ENCODE measurements around the gene DYNLT1.
"Not testable (repeated sequence)": the region's sequence is repeated elsewhere in the genome, so short reads cannot be mapped to it uniquely, and the experiment has no call there.

Gene DYNLT1

GRCh38 chr6:158677906-158678578 is 33.5 kb upstream of the DYNLT1 start:
- DNase-seq (ENCODE audit: low spot score) (no peak), ATAC-seq (ENCODE audit: low read depth) (no peak)
- Histone ChIP-seq H3K36me3 (ENCODE audit: low read depth) (no peaks in the 10 kb centered on the region), H3K4me1 (ENCODE audit: insufficient read depth, poor library complexity, severe bottlenecking) (no peaks in the 10 kb centered on the region), H3K4me3 (ENCODE audit: severe bottlenecking) (no peak overlapping the region), H3K9me3 (ENCODE audit: severe bottlenecking) (no peaks in the 10 kb centered on the region), H3K27me3 (ENCODE audit: insufficient read depth, poor library complexity, severe bottlenecking) (no peaks in the 10 kb centered on the region), H3K27ac (ENCODE audit: poor library complexity, severe bottlenecking) (no peak overlapping the region)
- no peak for TF ChIP-seq CTCF (IDR thresholded peaks at IDR 0.05; ENCODE audit: poor library complexity, severe bottlenecking)

GRCh38 chr6:158677094-158677493 is 32.6 kb upstream of the DYNLT1 start:
- H3K4me3 ChIP-seq (ENCODE audit: severe bottlenecking); ATAC-seq (ENCODE audit: low read depth); H3K36me3 ChIP-seq (ENCODE audit: low read depth); H3K9me3 ChIP-seq (ENCODE audit: severe bottlenecking); H3K27me3 ChIP-seq (ENCODE audit: insufficient read depth, poor library complexity, severe bottlenecking); H3K4me1 ChIP-seq (ENCODE audit: insufficient read depth, poor library complexity, severe bottlenecking); H3K27ac ChIP-seq (ENCODE audit: poor library complexity, severe bottlenecking); DNase-seq (ENCODE audit: low spot score): not testable (repeated sequence)

- Histone ChIP-seq H3K9me3 (ENCODE audit: severe bottlenecking) (no peaks in the 10 kb centered on the region), H3K27me3 (ENCODE audit: insufficient read depth, poor library complexity, severe bottlenecking) (no peaks in the 10 kb centered on the region), H3K27ac (ENCODE audit: poor library complexity, severe bottlenecking) (no peak overlapping the region), H3K4me3 (ENCODE audit: severe bottlenecking) (no peak overlapping the region), H3K36me3 (ENCODE audit: low read depth) (no peaks in the 10 kb centered on the region), H3K4me1 (ENCODE audit: insufficient read depth, poor library complexity, severe bottlenecking) (peaks cover 4% of the 10 kb centered on the region)
- ATAC-seq (ENCODE audit: low read depth): no peak
- DNase-seq (ENCODE audit: low spot score): no peak
- TF ChIP-seq CTCF (IDR thresholded peaks at IDR 0.05; ENCODE audit: poor library complexity, severe bottlenecking): no peak
Measured at GRCh38 chr6:158674342-158675131, 30.0 kb upstream of the DYNLT1 start.

GRCh38 chr6:158672726-158673125 is 28.2 kb upstream of the DYNLT1 start:
- Histone ChIP-seq H3K4me3 (ENCODE audit: severe bottlenecking) (no peak overlapping the region), H3K4me1 (ENCODE audit: insufficient read depth, poor library complexity, severe bottlenecking) (peaks cover 11% of the 10 kb centered on the region), H3K27ac (ENCODE audit: poor library complexity, severe bottlenecking) (no peak overlapping the region), H3K9me3 (ENCODE audit: severe bottlenecking) (no peaks in the 10 kb centered on the region), H3K27me3 (ENCODE audit: insufficient read depth, poor library complexity, severe bottlenecking) (no peaks in the 10 kb centered on the region), H3K36me3 (ENCODE audit: low read depth) (no peaks in the 10 kb centered on the region)
- no peak for TF ChIP-seq CTCF (IDR thresholded peaks at IDR 0.05; ENCODE audit: poor library complexity, severe bottlenecking)
- no peak for ATAC-seq (ENCODE audit: low read depth)
- no peak for DNase-seq (ENCODE audit: low spot score)

GRCh38 chr6:158672119-158672518 is 27.6 kb upstream of the DYNLT1 start:
- not testable (repeated sequence) for H3K9me3 ChIP-seq (ENCODE audit: severe bottlenecking); DNase-seq (ENCODE audit: low spot score); H3K4me3 ChIP-seq (ENCODE audit: severe bottlenecking); ATAC-seq (ENCODE audit: low read depth); H3K27ac ChIP-seq (ENCODE audit: poor library complexity, severe bottlenecking); H3K27me3 ChIP-seq (ENCODE audit: insufficient read depth, poor library complexity, severe bottlenecking); H3K36me3 ChIP-seq (ENCODE audit: low read depth)
- peaks cover 11% of the 10 kb centered on the region for H3K4me1 ChIP-seq (ENCODE audit: insufficient read depth, poor library complexity, severe bottlenecking)

Data from RWPE2 (cell line).